SU-DHL-6 (cell line): Measurements from ENCODE around the gene EXD3.

Source experiments
- H2AFZ ChIP-seq: fragments of 200-600 bp; sonication (generic); 2 replicates; pipeline ENCODE4 v1.6.1; 2014; ENCODE audit warnings: low read depth, mild to moderate bottlenecking, moderate library complexity, mixed read lengths, antibody characterized with exemption, low read length; ENCODE audit not compliant: severe bottlenecking
- H3F3A ChIP-seq: fragments of 200-600 bp; shearing (Covaris generic); 2 replicates; pipeline ENCODE4 v1.6.0; 2016; ENCODE audit warnings: antibody characterized with exemption, mild to moderate bottlenecking; ENCODE audit not compliant: insufficient read depth
- H3K27ac ChIP-seq: fragments of 200-600 bp; sonication (generic); 2 replicates; pipeline ENCODE4 v1.5.1; 2016; ENCODE audit warnings: low read depth, mild to moderate bottlenecking, low read length, moderate library complexity, mixed read lengths
- H3K27me3 ChIP-seq: fragments of 200-600 bp; sonication (generic), shearing (Covaris generic); 2 replicates; pipeline ENCODE4 v1.6.0; 2014; ENCODE audit warnings: mild to moderate bottlenecking, low read length
- H3K36me3 ChIP-seq: fragments of 200-600 bp; sonication (generic); 2 replicates; pipeline ENCODE4 v1.6.1; 2014; ENCODE audit warnings: mild to moderate bottlenecking, low read length, mixed read lengths
- H3K4me2 ChIP-seq: fragments of 300-600, 200-600 bp; shearing (Covaris generic), sonication (generic); 2 replicates; pipeline ENCODE4 v1.6.0; 2014; ENCODE audit warnings: low read length, low read depth, mild to moderate bottlenecking; ENCODE audit not compliant: poor library complexity, severe bottlenecking
- H3K4me3 ChIP-seq: fragments of 200-600 bp; sonication (generic); 2 replicates; pipeline ENCODE4 v1.5.1; 2014; ENCODE audit warnings: antibody characterized with exemption, low read length, mild to moderate bottlenecking, mixed read lengths; ENCODE audit not compliant: insufficient read depth, poor library complexity, severe bottlenecking
- H3K79me2 ChIP-seq: fragments of 200-600 bp; sonication (generic); 2 replicates; pipeline ENCODE4 v1.6.1; 2014; ENCODE audit warnings: mild to moderate bottlenecking, low read length, moderate library complexity; ENCODE audit not compliant: insufficient read depth
- H3K9ac ChIP-seq: fragments of 200-600 bp; sonication (generic); 2 replicates; pipeline ENCODE4 v1.7.0; 2014; ENCODE audit warnings: mild to moderate bottlenecking, low read length
- H3K9me2 ChIP-seq: fragments of 200-600 bp; sonication (generic); replicated peaks from 2 replicates; pipeline ENCODE4 v1.6.1; 2014; ENCODE audit warnings: low read length; ENCODE audit not compliant: insufficient read depth
- H3K9me3 ChIP-seq: fragments of 200-600 bp; sonication (generic); 2 replicates; pipeline ENCODE4 v1.6.1; 2014; ENCODE audit warnings: low read length, mixed read lengths; ENCODE audit not compliant: insufficient read depth
- H4K20me1 ChIP-seq: fragments of 200-600 bp; sonication (generic); 2 replicates; pipeline ENCODE4 v1.6.1; 2014; ENCODE audit warnings: low read depth, mild to moderate bottlenecking, antibody characterized with exemption, low read length, moderate library complexity, mixed read lengths
- CTCF ChIP-seq: fragments of 200-600 bp; sonication (generic); IDR thresholded peaks from one replicate; pipeline ENCODE4 v1.5.1; 2017; ENCODE audit warnings: antibody characterized with exemption, mild to moderate bottlenecking, low read length, moderate library complexity; ENCODE audit not compliant: insufficient read depth, poor library complexity, severe bottlenecking
- EZH2phosphoT487 ChIP-seq: fragments of 200-600 bp; sonication (generic), shearing (Covaris generic); conservative IDR thresholded peaks from 2 replicates; pipeline ENCODE4 v1.6.1; 2018; ENCODE audit warnings: mild to moderate bottlenecking, antibody characterized with exemption, low read length, moderate library complexity, mixed read lengths

The EXD3 gene

GRCh38 chr9:137314561-137315560, 108.1 kb downstream of the EXD3 start:
- Histone ChIP-seq H3K27me3 (no peaks in the 10 kb centered on the region), H3K9me2 (no peaks in the 10 kb centered on the region), H2AFZ (no peak overlapping the region), H3K36me3 (no peaks in the 10 kb centered on the region), H3K9me3 (no peaks in the 10 kb centered on the region), H3K79me2 (no peaks in the 10 kb centered on the region), H4K20me1 (no peaks in the 10 kb centered on the region), H3K4me3 (no peak overlapping the region), H3K9ac (no peak overlapping the region), H3K4me2 (no peak overlapping the region), H3K27ac (no peak overlapping the region), H3F3A (no peaks in the 10 kb centered on the region)
- TF ChIP-seq EZH2phosphoT487, result no peak
- no peak for TF ChIP-seq CTCF

- Histone ChIP-seq H4K20me1 (no peaks in the 10 kb centered on the region), H3K27ac (no peak overlapping the region), H3K36me3 (no peaks in the 10 kb centered on the region), H2AFZ (no peak overlapping the region), H3K4me3 (no peak overlapping the region), H3F3A (no peaks in the 10 kb centered on the region), H3K9ac (no peak overlapping the region), H3K27me3 (no peaks in the 10 kb centered on the region), H3K9me3 (no peaks in the 10 kb centered on the region), H3K9me2 (no peaks in the 10 kb centered on the region), H3K4me2 (no peak overlapping the region), H3K79me2 (no peaks in the 10 kb centered on the region)
- no peak for TF ChIP-seq EZH2phosphoT487
- TF ChIP-seq CTCF, result no peak
Measured at GRCh38 chr9:137313956-137314560, 108.9 kb downstream of the EXD3 start.

GRCh38 chr9:137313326-137313936, 109.5 kb downstream of the EXD3 start:
- Histone ChIP-seq H3F3A (no peaks in the 10 kb centered on the region), H3K9ac (no peak overlapping the region), H2AFZ (no peak overlapping the region), H4K20me1 (no peaks in the 10 kb centered on the region), H3K36me3 (no peaks in the 10 kb centered on the region), H3K4me2 (no peak overlapping the region), H3K9me3 (no peaks in the 10 kb centered on the region), H3K4me3 (no peak overlapping the region), H3K27me3 (no peaks in the 10 kb centered on the region), H3K79me2 (no peaks in the 10 kb centered on the region), H3K9me2 (no peaks in the 10 kb centered on the region), H3K27ac (no peak overlapping the region)
- TF ChIP-seq EZH2phosphoT487 (no peak), CTCF (no peak)
